DND-41 (cell line): Measurements from ENCODE around the gene RAMP1.

Source experiments
- ATAC-seq: fragments of 200-7000 bp; cut with Tn5 transposase; 3 replicates; pipeline ENCODE4 v1.9.1; 2021; ENCODE audit warnings: low read depth; ENCODE audit not compliant: insufficient read depth
- DNase-seq: peaks from one replicate; pipeline ENCODE4 v3.0.0-alpha.2; 2020
- H2AFZ ChIP-seq: 2 replicates; pipeline ENCODE4 v1.6.0; 2012; ENCODE audit warnings: low read depth, low read length
- H3K27ac ChIP-seq: 2 replicates; pipeline ENCODE4 v1.5.1; 2012; ENCODE audit warnings: low read length, inconsistent platforms
- H3K27me3 ChIP-seq: fragments of 200-600 bp; sonication (generic); 2 replicates; pipeline ENCODE4 v1.6.0; 2012; ENCODE audit warnings: low read length, mild to moderate bottlenecking, inconsistent platforms; ENCODE audit not compliant: insufficient read depth, poor library complexity
- H3K36me3 ChIP-seq: 2 replicates; pipeline ENCODE4 v1.5.1; 2012; ENCODE audit warnings: low read length, inconsistent platforms; ENCODE audit not compliant: insufficient read depth
- H3K4me1 ChIP-seq: 2 replicates; pipeline ENCODE4 v1.5.1; 2012; ENCODE audit warnings: mild to moderate bottlenecking, low read length; ENCODE audit not compliant: insufficient read depth
- H3K4me2 ChIP-seq: 2 replicates; pipeline ENCODE4 v1.6.0; 2012; ENCODE audit warnings: mild to moderate bottlenecking, moderate library complexity, low read length, inconsistent platforms; ENCODE audit not compliant: insufficient read depth
- H3K4me3 ChIP-seq, 2 experiments: fragments of 200-600 bp in 1 of 2; shearing (Covaris generic) in 1 of 2; 2 replicates each; pipeline ENCODE4 v1.5.1; 2012 to 2016; ENCODE audit warnings: inconsistent platforms in 2 of 2, low read length in 2 of 2, mild to moderate bottlenecking in 2 of 2, low read depth in 1 of 2, moderate library complexity in 1 of 2
- H3K79me2 ChIP-seq: 2 replicates; pipeline ENCODE4 v1.6.0; 2012; ENCODE audit warnings: low read length, inconsistent platforms; ENCODE audit not compliant: insufficient read depth
- H3K9ac ChIP-seq: 2 replicates; pipeline ENCODE4 v1.6.0; 2012; ENCODE audit warnings: low read depth, mild to moderate bottlenecking, inconsistent platforms, low read length, moderate library complexity
- H3K9me3 ChIP-seq: 2 replicates; pipeline ENCODE4 v1.5.1; 2012; ENCODE audit warnings: low read length, moderate library complexity, mild to moderate bottlenecking, inconsistent platforms; ENCODE audit not compliant: insufficient read depth, severe bottlenecking
- H4K20me1 ChIP-seq: 2 replicates; pipeline ENCODE4 v1.6.0; 2012; ENCODE audit warnings: low read length; ENCODE audit not compliant: insufficient read depth
- CTCF ChIP-seq: IDR thresholded peaks from 2 replicates; pipeline ENCODE4 v1.5.1; 2012; ENCODE audit warnings: borderline replicate concordance, low read length, moderate library complexity, mild to moderate bottlenecking; ENCODE audit not compliant: poor library complexity, severe bottlenecking; ENCODE audit errors: extremely low read depth
- EZH2 ChIP-seq: IDR thresholded peaks from 3 replicates; pipeline ENCODE4 v1.6.1; 2012; ENCODE audit warnings: borderline replicate concordance, low read depth, mild to moderate bottlenecking, moderate library complexity, low read length, inconsistent platforms; ENCODE audit not compliant: severe bottlenecking

The RAMP1 gene

DNA sequence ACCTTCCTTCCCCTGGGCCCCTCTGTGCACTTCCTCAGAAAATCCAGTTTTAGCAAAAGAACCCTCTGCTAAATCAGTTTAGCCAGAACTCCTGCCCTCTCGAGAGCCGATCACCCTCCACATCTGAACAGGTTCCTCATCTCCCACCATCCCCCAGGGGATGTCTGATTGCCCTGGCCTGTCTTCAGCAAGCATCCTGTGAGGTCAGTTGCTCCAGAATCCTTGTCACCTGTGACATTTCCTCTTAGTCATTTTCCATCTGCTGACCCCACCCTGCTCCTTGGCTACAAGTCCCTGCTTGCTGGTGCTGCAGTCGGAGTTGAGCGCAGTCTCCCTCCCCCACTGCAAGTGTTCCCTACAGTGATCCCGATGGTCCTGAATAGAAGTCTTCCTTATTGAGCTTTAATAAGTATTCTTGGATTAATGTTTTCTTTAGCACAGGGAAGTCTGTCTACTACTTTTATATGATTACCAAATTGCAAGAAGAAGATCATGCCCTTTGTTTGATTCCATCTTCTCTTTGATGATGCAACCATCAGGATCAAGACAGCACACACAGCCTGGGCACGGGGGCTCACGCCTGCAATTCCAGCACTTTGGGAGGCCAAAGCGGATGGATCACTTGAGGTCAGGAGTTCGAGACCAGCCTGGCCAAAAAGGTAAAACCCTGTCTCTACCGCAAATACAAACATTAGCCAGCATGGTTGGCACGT is 76.5 kb downstream of the RAMP1 start:
- no peak for DNase-seq
- H2AFZ ChIP-seq = no peak overlapping the region

DNA sequence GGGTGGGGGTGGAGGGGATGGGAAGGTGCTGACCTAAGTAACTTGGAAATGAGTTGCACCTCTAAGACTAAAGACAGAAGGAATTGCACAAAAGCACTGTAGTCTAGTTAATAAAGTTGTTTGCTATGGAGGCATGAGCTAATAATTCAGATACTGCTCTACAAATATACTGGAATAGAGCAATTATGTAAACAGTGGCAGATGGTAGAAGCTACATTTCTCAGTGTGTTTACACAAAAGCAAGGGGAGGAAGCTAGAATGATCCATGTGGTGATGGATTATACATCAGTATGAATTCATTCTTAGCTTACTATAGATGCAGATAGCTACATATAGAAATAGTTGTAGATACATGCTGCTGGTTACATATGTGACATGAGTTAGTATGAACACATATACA is 79.8 kb downstream of the RAMP1 start:
- no peak overlapping the region for H3K4me2 ChIP-seq
- no peak for DNase-seq
- H3K4me3 ChIP-seq = no peak overlapping the region
- H3K79me2 ChIP-seq = no peaks in the 10 kb centered on the region
- no peaks in the 10 kb centered on the region for H3K4me1 ChIP-seq
- H3K27me3 ChIP-seq = no peaks in the 10 kb centered on the region
- H4K20me1 ChIP-seq = no peaks in the 10 kb centered on the region
- H3K9ac ChIP-seq = no peak overlapping the region
- no peak for ATAC-seq
- no peak overlapping the region for H3K27ac ChIP-seq
- H3K9me3 ChIP-seq = peaks cover 5% of the 10 kb centered on the region
- TF ChIP-seq EZH2 (no peak), CTCF (no peak)
- no peak overlapping the region for H2AFZ ChIP-seq
- H3K36me3 ChIP-seq = no peaks in the 10 kb centered on the region

More for the DNA sequence above, 76.5 kb downstream of the RAMP1 start:
- no peaks in the 10 kb centered on the region for H3K27me3 ChIP-seq
- ATAC-seq = no peak
- TF ChIP-seq CTCF (no peak), EZH2 (no peak)
- no peaks in the 10 kb centered on the region for H3K36me3 ChIP-seq
- H3K4me3 ChIP-seq = no peak overlapping the region
- no peak overlapping the region for H3K9ac ChIP-seq
- H4K20me1 ChIP-seq = no peaks in the 10 kb centered on the region
- H3K4me2 ChIP-seq = no peak overlapping the region
- no peaks in the 10 kb centered on the region for H3K79me2 ChIP-seq
- H3K4me1 ChIP-seq = no peaks in the 10 kb centered on the region
- peaks cover 2% of the 10 kb centered on the region for H3K9me3 ChIP-seq
- H3K27ac ChIP-seq = no peak overlapping the region

DNA sequence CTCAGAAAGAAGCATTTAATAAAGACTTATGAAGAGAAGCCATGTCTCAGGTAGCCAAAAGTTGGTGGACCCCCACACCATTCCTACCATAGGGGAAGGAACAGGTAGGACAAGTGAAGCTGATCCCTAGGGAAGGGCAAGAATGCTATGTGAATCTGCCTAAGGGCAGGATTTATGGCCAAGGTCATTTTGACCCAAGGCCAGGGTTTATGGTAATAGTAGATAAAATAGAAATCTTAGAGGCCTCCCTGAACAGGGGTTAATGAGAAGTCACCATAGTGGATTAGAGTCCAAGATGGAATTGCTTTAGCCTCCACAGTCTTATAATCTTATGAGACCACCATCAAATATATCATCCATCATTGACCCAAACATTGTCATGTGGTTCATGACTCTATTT is 81.4 kb downstream of the RAMP1 start:
- H3K79me2 ChIP-seq = no peaks in the 10 kb centered on the region
- no peak overlapping the region for H3K27ac ChIP-seq
- no peak overlapping the region for H3K4me2 ChIP-seq
- peaks cover 18% of the 10 kb centered on the region for H3K9me3 ChIP-seq
- H3K27me3 ChIP-seq = no peaks in the 10 kb centered on the region
- H4K20me1 ChIP-seq = no peaks in the 10 kb centered on the region
- DNase-seq = no peak
- H3K36me3 ChIP-seq = no peaks in the 10 kb centered on the region
- TF ChIP-seq EZH2 = no peak
- no peak for TF ChIP-seq CTCF
- H3K4me1 ChIP-seq = no peaks in the 10 kb centered on the region
- no peak overlapping the region for H3K4me3 ChIP-seq
- no peak overlapping the region for H3K9ac ChIP-seq
- H2AFZ ChIP-seq = no peak overlapping the region
- no peak for ATAC-seq
